Lower lobe of right lung (tissue), 2 donors: ENCODE results near the gene KLHL22. TPM values are rescaled to one million over a fixed set of nuclear protein-coding genes. Genes with fewer than 3 reads are reported as not detected.

Experiments
- ATAC-seq, 2 donors: fragments of 200-7000 bp; cut with Tn5 transposase; one replicate each; pipeline ENCODE4 v1.9.1; 2020 to 2022; ENCODE audit warnings: mild to moderate bottlenecking in 2 of 2, moderate library complexity in 2 of 2
- DNase-seq: peaks from one replicate; pipeline ENCODE4 v3.0.0-alpha.2; 2020
- H3K27ac ChIP-seq: fragments of 200-600 bp; one replicate; pipeline ENCODE4 v1.8.0; 2022
- H3K27me3 ChIP-seq: fragments of 200-600 bp; one replicate; pipeline ENCODE4 v1.8.0; 2022; ENCODE audit warnings: low read depth
- H3K36me3 ChIP-seq: fragments of 200-600 bp; one replicate; pipeline ENCODE4 v1.8.0; 2022; ENCODE audit warnings: mild to moderate bottlenecking
- H3K4me1 ChIP-seq: fragments of 200-600 bp; one replicate; pipeline ENCODE4 v1.8.0; 2022
- H3K4me3 ChIP-seq: fragments of 200-600 bp; one replicate; pipeline ENCODE4 v1.8.0; 2022; ENCODE audit warnings: mild to moderate bottlenecking
- H3K9me3 ChIP-seq: fragments of 200-600 bp; one replicate; pipeline ENCODE4 v1.8.0; 2022
- CTCF ChIP-seq: fragments of 200-600 bp; IDR thresholded peaks from one replicate; pipeline ENCODE4 v1.8.0; 2022; ENCODE audit warnings: antibody characterized with exemption, mild to moderate bottlenecking
- intact Hi-C: fragments of 100-400 bp; cut with DNase I; formaldehyde crosslinking; loops from one replicate; pipeline ENCODE4 v1.11.0; 2022
- total RNA-seq: library from RNA; stranded (reverse); fragmentation: NEBNext Ultra II Directional; extraction: Animal tissue kit (Norgen Biotek cat#: 25700); gene quantifications from one replicate; pipeline ENCODE4 v1.2.1, GENCODE V29; 2021
- donor health status: DM: no; HTN: yes; CAD: no; lungs with severe emphysema.

KLHL22 gene
- total RNA-seq, 1 donor from 2014 or later = 24.0 TPM

- intact Hi-C loops = no loop called here
- peaks cover 22% of the 10 kb centered on the region for H3K36me3 ChIP-seq
- peaks cover 35% of the 10 kb centered on the region for H3K4me1 ChIP-seq
- peaks cover 52% of the 10 kb centered on the region for H3K27me3 ChIP-seq
- ATAC-seq (no peak), DNase-seq (peak; percentile 44)
- TF ChIP-seq CTCF = no peak
- no peaks in the 10 kb centered on the region for H3K9me3 ChIP-seq
- H3K27ac ChIP-seq = no peak overlapping the region
- H3K4me3 ChIP-seq = peak overlapping the region; percentile 54
Measured at GRCh38 chr22:20428496-20429253, 66.9 kb downstream of the KLHL22 start.

- DNase-seq = peak; percentile 20
- no peak for TF ChIP-seq CTCF
Measured at GRCh38 chr22:20427945-20428417, 67.6 kb downstream of the KLHL22 start.

GRCh38 chr22:20427104-20427944, 68.3 kb downstream of the KLHL22 start:
- H3K27ac ChIP-seq = no peak overlapping the region
- peaks cover 22% of the 10 kb centered on the region for H3K36me3 ChIP-seq
- no peak for ATAC-seq
- intact Hi-C loops = no loop called here
- peak; percentile 15 for DNase-seq
- H3K9me3 ChIP-seq = no peaks in the 10 kb centered on the region
- peaks cover 50% of the 10 kb centered on the region for H3K27me3 ChIP-seq
- no peak overlapping the region for H3K4me3 ChIP-seq
- no peak for TF ChIP-seq CTCF
- H3K4me1 ChIP-seq = peaks cover 43% of the 10 kb centered on the region

More at GRCh38 chr22:20427945-20428417, 67.6 kb downstream of the KLHL22 start:
- H3K27me3 ChIP-seq = peaks cover 52% of the 10 kb centered on the region
- H3K9me3 ChIP-seq = no peaks in the 10 kb centered on the region
- peaks cover 22% of the 10 kb centered on the region for H3K36me3 ChIP-seq
- H3K4me3 ChIP-seq = no peak overlapping the region
- peaks cover 42% of the 10 kb centered on the region for H3K4me1 ChIP-seq
- intact Hi-C loops = no loop called here
- H3K27ac ChIP-seq = no peak overlapping the region
- ATAC-seq = no peak

- intact Hi-C loops = no loop called here
- peaks cover 40% of the 10 kb centered on the region for H3K4me1 ChIP-seq
- no peaks in the 10 kb centered on the region for H3K9me3 ChIP-seq
- H3K36me3 ChIP-seq = peaks cover 22% of the 10 kb centered on the region
- no peak overlapping the region for H3K27ac ChIP-seq
- ATAC-seq (no peak), DNase-seq (no peak)
- TF ChIP-seq CTCF = no peak
- H3K4me3 ChIP-seq = no peak overlapping the region
- peaks cover 40% of the 10 kb centered on the region for H3K27me3 ChIP-seq
Measured at GRCh38 chr22:20426259-20426615, 69.4 kb downstream of the KLHL22 start.

- peaks cover 34% of the 10 kb centered on the region for H3K27me3 ChIP-seq
- H3K4me3 ChIP-seq = peak overlapping the region; percentile 8
- no peaks in the 10 kb centered on the region for H3K9me3 ChIP-seq
- intact Hi-C loops = no loop called here
- TF ChIP-seq CTCF = no peak
- peaks cover 35% of the 10 kb centered on the region for H3K4me1 ChIP-seq
- no peak overlapping the region for H3K27ac ChIP-seq
- DNase-seq (no peak), ATAC-seq (no peak)
- H3K36me3 ChIP-seq = peaks cover 22% of the 10 kb centered on the region
Measured at GRCh38 chr22:20425566-20426258, 69.9 kb downstream of the KLHL22 start.
